Adrenal gland (tissue), 5 donors: ENCODE results near the gene SMYD1.

Source experiments
- CTCF ChIP-seq, 6 experiments: fragments of 450-650 bp in 4 of 6; fragments of 200-600 bp in 2 of 6; sonication (generic) in 1 of 6; IDR thresholded peaks; 1 replicate in 5 of 6; 2 replicates in 1 of 6; pipeline versions ENCODE4 v1.5.1 to v1.8.0; 2016 to 2021; ENCODE audit warnings: antibody characterized with exemption in 6 of 6, mild to moderate bottlenecking in 2 of 6, moderate library complexity in 1 of 6
- POLR2A ChIP-seq, 2 donors: fragments of 450-650 bp; IDR thresholded peaks; one replicate each; pipeline ENCODE4 v1.6.1; 2017; ENCODE audit warnings: antibody characterized with exemption in 2 of 2, mild to moderate bottlenecking in 2 of 2, moderate library complexity in 1 of 2
- donor health status: DM: no; HTN: no; CAD: no.

- TF ChIP-seq POLR2A (IDR thresholded peaks at IDR 0.05), result no peak
- no peak for TF ChIP-seq CTCF (IDR thresholded peaks at IDR 0.05)
Observed at GRCh38 chr2:88066543-88066942, 1.1 kb upstream of the SMYD1 start.
